ENCODE results near the gene TRMT1.

TRMT1 gene

GRCh38 chr19:13074378-13074777, 42.2 kb downstream of the TRMT1 start:
- no peak for DNase-seq (ENCODE audit: low read depth in 1 of 2, low spot score in 1 of 2)

GRCh38 chr19:13073263-13073662, 43.3 kb downstream of the TRMT1 start:
- no peak for DNase-seq (ENCODE audit: low read depth in 1 of 2, low spot score in 1 of 2)

- DNase-seq (ENCODE audit: low read depth in 1 of 2, low spot score in 1 of 2) = no peak
Measured at GRCh38 chr19:13072188-13072908, 44.2 kb downstream of the TRMT1 start.

- DNase-seq (ENCODE audit: low read depth in 1 of 2, low spot score in 1 of 2) = no peak
Measured at GRCh38 chr19:13071444-13072187, 44.9 kb downstream of the TRMT1 start.

- DNase-seq (ENCODE audit: low read depth in 1 of 2, low spot score in 1 of 2) = no peak
Measured at GRCh38 chr19:13070425-13071140, 46.0 kb downstream of the TRMT1 start.

- DNase-seq (ENCODE audit: low read depth in 1 of 2, low spot score in 1 of 2) = no peak
Measured at GRCh38 chr19:13069415-13070359, 46.9 kb downstream of the TRMT1 start.

- DNase-seq (ENCODE audit: low read depth in 1 of 2, low spot score in 1 of 2) = no peak
Measured at GRCh38 chr19:13068085-13068846, 48.3 kb downstream of the TRMT1 start.

- no peak for DNase-seq (ENCODE audit: low read depth in 1 of 2, low spot score in 1 of 2)
Measured at GRCh38 chr19:13066933-13067807, 49.4 kb downstream of the TRMT1 start.

GRCh38 chr19:13066226-13066625, 50.3 kb downstream of the TRMT1 start:
- no peak for DNase-seq (ENCODE audit: low read depth in 1 of 2, low spot score in 1 of 2)

GRCh38 chr19:13064092-13064489, 52.4 kb downstream of the TRMT1 start:
- DNase-seq (ENCODE audit: low read depth in 1 of 2, low spot score in 1 of 2) = no peak

- no peak for DNase-seq (ENCODE audit: low read depth in 1 of 2, low spot score in 1 of 2)
Measured at GRCh38 chr19:13063461-13064091, 53.0 kb downstream of the TRMT1 start.

- no peak for DNase-seq (ENCODE audit: low read depth in 1 of 2, low spot score in 1 of 2)
Measured at GRCh38 chr19:13062317-13062716, 54.2 kb downstream of the TRMT1 start.

GRCh38 chr19:13060964-13061927, 55.3 kb downstream of the TRMT1 start:
- peak; percentile 50 to 67 for DNase-seq (ENCODE audit: low read depth in 1 of 2, low spot score in 1 of 2)

- DNase-seq (ENCODE audit: low read depth in 1 of 2, low spot score in 1 of 2) = no peak
Measured at GRCh38 chr19:13060233-13060963, 56.1 kb downstream of the TRMT1 start.

GRCh38 chr19:13058951-13059660, 57.4 kb downstream of the TRMT1 start:
- DNase-seq (ENCODE audit: low read depth in 1 of 2, low spot score in 1 of 2) = no peak

- no peak for DNase-seq (ENCODE audit: low read depth in 1 of 2, low spot score in 1 of 2)
Measured at GRCh38 chr19:13057744-13058143, 58.8 kb downstream of the TRMT1 start.

Measured in stimulated activated CD4-positive, alpha-beta T cell treated with anti-CD3 and anti-CD28 coated beads, Interleukin-15, amount 100 ng/mL, for 1 hour (primary cell).